MM.1S (cell line): ENCODE results near the gene PROX2.
A peak's percentile ranks its signal among the peaks of the same experiment; 100 is the strongest.

Experiments
- DNase-seq: peaks from one replicate; pipeline ENCODE4 v3.0.0-alpha.2; 2015
- H2AFZ ChIP-seq: fragments of 300-600 bp; sonication (generic); 2 replicates; pipeline ENCODE4 v1.6.0; 2016; ENCODE audit warnings: antibody characterized with exemption, low read length
- H3F3A ChIP-seq: fragments of 300-600 bp; sonication (generic); 2 replicates; pipeline ENCODE4 v1.6.1; 2016; ENCODE audit warnings: mild to moderate bottlenecking, antibody characterized with exemption, low read length, moderate library complexity, mixed read lengths; ENCODE audit not compliant: insufficient read depth
- H3K27ac ChIP-seq: fragments of 300-600 bp; sonication (generic); 2 replicates; pipeline ENCODE4 v1.5.1; 2016; ENCODE audit warnings: mild to moderate bottlenecking, low read length
- H3K27me3 ChIP-seq: fragments of 300-600 bp; sonication (generic); replicated peaks from 2 replicates; pipeline ENCODE4 v1.6.0; 2016; ENCODE audit warnings: low read length; ENCODE audit not compliant: insufficient read depth
- H3K36me3 ChIP-seq: fragments of 300-600 bp; sonication (generic); replicated peaks from 2 replicates; pipeline ENCODE4 v1.6.1; 2016; ENCODE audit warnings: mild to moderate bottlenecking, low read length, mixed read lengths; ENCODE audit not compliant: insufficient read depth
- H3K4me1 ChIP-seq: fragments of 300-600 bp; sonication (generic); 2 replicates; pipeline ENCODE4 v1.6.1; 2016; ENCODE audit warnings: low read length, mixed read lengths
- H3K4me2 ChIP-seq: fragments of 300-600 bp; sonication (generic); 2 replicates; pipeline ENCODE4 v1.6.0; 2016; ENCODE audit warnings: low read depth, low read length
- H3K4me3 ChIP-seq: fragments of 300-600 bp; sonication (generic); 2 replicates; pipeline ENCODE4 v1.5.1; 2016; ENCODE audit warnings: low read length, mixed read lengths
- H3K79me2 ChIP-seq: fragments of 300-600 bp; sonication (generic); 2 replicates; pipeline ENCODE4 v1.6.1; 2016; ENCODE audit warnings: mixed run types, low read length, mixed read lengths
- H3K9ac ChIP-seq: fragments of 300-600 bp; sonication (generic); 2 replicates; pipeline ENCODE4 v1.6.1; 2016; ENCODE audit warnings: low read length, mixed read lengths
- H3K9me2 ChIP-seq: fragments of 300-600 bp; sonication (generic); replicated peaks from 2 replicates; pipeline ENCODE4 v1.6.1; 2016; ENCODE audit warnings: mild to moderate bottlenecking, low read length, mixed read lengths; ENCODE audit not compliant: insufficient read depth
- H3K9me3 ChIP-seq: fragments of 300-600 bp; sonication (generic); replicated peaks from 2 replicates; pipeline ENCODE4 v1.6.1; 2016; ENCODE audit warnings: mild to moderate bottlenecking, low read length, mixed read lengths; ENCODE audit not compliant: insufficient read depth
- H4K20me1 ChIP-seq: fragments of 300-600 bp; sonication (generic); 2 replicates; pipeline ENCODE4 v1.6.1; 2016; ENCODE audit warnings: mild to moderate bottlenecking, low read length, moderate library complexity, mixed read lengths; ENCODE audit not compliant: insufficient read depth
- CTCF ChIP-seq: fragments of 300-600 bp; sonication (generic); IDR thresholded peaks from 2 replicates; pipeline ENCODE4 v1.5.1; 2016; ENCODE audit warnings: antibody characterized with exemption, low read length, mixed read lengths
- EZH2 ChIP-seq: fragments of 300-600 bp; sonication (generic); optimal IDR thresholded peaks from 2 replicates; pipeline ENCODE3; 2017; ENCODE audit warnings: low read depth, mild to moderate bottlenecking, antibody characterized with exemption, low read length, mixed read lengths
- EZH2phosphoT487 ChIP-seq: fragments of 300-600 bp; sonication (generic); IDR thresholded peaks from 2 replicates; pipeline ENCODE4 v1.6.1; 2018; ENCODE audit warnings: antibody characterized with exemption, low read length

The PROX2 gene

DNA sequence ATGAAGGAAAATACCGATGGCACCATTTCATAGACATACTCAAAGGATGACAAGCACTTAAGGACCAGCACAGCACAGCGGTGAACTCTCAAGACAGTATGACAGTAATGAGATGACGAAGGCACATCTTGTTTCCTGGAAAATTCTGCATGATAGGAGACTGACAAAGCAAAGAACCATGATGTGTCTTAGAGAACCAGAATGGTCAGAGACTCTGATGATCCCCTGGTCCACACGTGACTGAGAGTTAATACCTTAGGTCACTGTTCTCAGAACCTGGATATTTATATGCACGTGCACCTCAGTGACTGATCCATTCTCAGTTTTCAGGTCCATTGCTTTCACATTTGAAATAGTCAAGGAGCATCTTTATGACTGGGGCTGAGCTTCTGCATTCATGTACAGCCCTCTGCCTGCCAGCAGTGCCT lies 35.3 kb downstream of the PROX2 start:
- Histone ChIP-seq H2AFZ (no peak overlapping the region), H3K4me1 (peaks cover 55% of the 10 kb centered on the region), H3K9me2 (no peaks in the 10 kb centered on the region), H3K27ac (peak overlapping the region; percentile 72; the same call in 1 of the 2 replicates), H3K9ac (no peak overlapping the region), H3K4me2 (peak overlapping the region; percentile 66), H4K20me1 (no peaks in the 10 kb centered on the region), H3K79me2 (no peaks in the 10 kb centered on the region), H3K4me3 (no peak overlapping the region), H3K9me3 (no peaks in the 10 kb centered on the region), H3K27me3 (no peaks in the 10 kb centered on the region), H3F3A (peaks cover 29% of the 10 kb centered on the region), H3K36me3 (no peaks in the 10 kb centered on the region)
- DNase-seq: peak; percentile 59
- TF ChIP-seq EZH2 (no peak), CTCF (no peak), EZH2phosphoT487 (no peak)

DNA sequence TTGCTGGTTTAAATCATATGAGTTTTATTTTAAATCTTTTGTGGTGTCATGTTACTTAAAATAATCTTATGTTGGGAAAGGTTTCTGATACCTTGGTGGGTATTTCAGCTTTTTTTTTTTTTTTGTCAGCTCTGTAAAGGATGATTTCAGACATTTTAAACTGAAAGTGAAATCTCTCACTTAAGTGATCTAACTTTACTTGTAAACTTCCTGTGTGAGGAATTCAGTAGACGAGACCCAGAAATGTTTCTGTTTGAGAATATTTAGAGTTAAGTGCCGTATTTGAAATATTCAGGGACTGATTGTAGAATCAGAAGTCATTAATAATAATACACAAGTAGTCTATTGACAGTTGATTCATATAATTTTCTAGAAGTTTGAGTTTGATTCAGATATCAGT lies 37.8 kb downstream of the PROX2 start:
- no peak overlapping the region for H2AFZ ChIP-seq
- H3K36me3 ChIP-seq: no peaks in the 10 kb centered on the region
- peak overlapping the region; percentile 66 for H3K4me2 ChIP-seq
- H4K20me1 ChIP-seq: no peaks in the 10 kb centered on the region
- TF ChIP-seq CTCF (no peak), EZH2 (no peak), EZH2phosphoT487 (no peak)
- H3K9ac ChIP-seq: no peak overlapping the region
- 0 out of 2 replicates have a peak overlapping the region, but pooled peaks have one; percentile 24 for H3K4me3 ChIP-seq
- H3F3A ChIP-seq: peaks cover 29% of the 10 kb centered on the region
- H3K9me2 ChIP-seq: no peaks in the 10 kb centered on the region
- H3K27me3 ChIP-seq: no peaks in the 10 kb centered on the region
- no peaks in the 10 kb centered on the region for H3K79me2 ChIP-seq
- peak overlapping the region; percentile 15; the same call in 1 of the 2 replicates for H3K27ac ChIP-seq
- peaks cover 65% of the 10 kb centered on the region for H3K4me1 ChIP-seq
- H3K9me3 ChIP-seq: no peaks in the 10 kb centered on the region
- DNase-seq: peak; percentile 59

GRCh38 chr14:74836251-74836960 lies 39.5 kb downstream of the PROX2 start:
- Histone ChIP-seq H4K20me1 (no peaks in the 10 kb centered on the region), H3K9me2 (no peaks in the 10 kb centered on the region), H3K9ac (no peak overlapping the region), H3K9me3 (no peaks in the 10 kb centered on the region), H3K4me1 (peaks cover 56% of the 10 kb centered on the region), H3K27ac (peak overlapping the region; percentile 46; the same call in 1 of the 2 replicates), H3K79me2 (no peaks in the 10 kb centered on the region), H3F3A (peaks cover 21% of the 10 kb centered on the region), H3K27me3 (no peaks in the 10 kb centered on the region), H3K4me3 (no peak overlapping the region), H3K4me2 (peak overlapping the region; percentile 29), H3K36me3 (no peaks in the 10 kb centered on the region), H2AFZ (no peak overlapping the region)
- TF ChIP-seq EZH2: no peak
- no peak for TF ChIP-seq CTCF
- no peak for TF ChIP-seq EZH2phosphoT487
- DNase-seq: no peak
